ENCODE data around the gene INSIG1.

Gene INSIG1

DNA sequence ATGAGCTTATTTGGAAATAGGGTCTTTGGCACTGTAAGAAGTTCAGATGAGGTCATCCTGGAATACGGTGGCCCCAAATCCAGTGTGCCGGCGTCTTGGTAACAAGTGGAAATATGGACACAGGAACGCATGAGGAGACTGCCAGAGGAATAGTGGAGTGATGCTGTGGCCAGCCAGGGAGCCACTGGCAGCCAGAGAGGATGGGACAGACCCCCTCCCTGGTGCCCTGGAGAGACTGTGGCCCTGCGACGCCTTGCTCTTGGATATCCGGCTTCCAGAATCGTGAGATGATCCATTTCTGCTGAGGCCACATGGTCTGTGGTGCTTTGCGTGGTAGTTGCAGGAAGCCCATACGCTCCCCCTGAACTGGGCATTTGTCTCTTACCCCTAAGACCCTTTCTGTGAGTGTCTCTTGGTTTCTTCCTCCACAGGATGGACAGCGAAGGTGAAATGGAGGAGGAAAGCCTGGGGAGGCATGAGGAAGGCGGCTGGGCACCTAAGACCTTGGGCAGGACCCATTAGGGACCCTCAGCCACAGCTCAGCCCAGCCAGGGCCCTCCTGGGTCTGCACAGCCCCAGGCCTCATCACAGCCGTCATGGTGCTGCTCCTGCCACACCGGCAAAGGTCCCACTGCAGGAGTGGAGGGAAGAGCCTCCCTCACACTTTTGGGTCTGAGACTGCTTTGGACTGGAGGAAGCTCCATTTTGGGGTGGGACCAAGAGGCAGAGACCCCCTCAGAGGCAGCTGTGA is 53.6 kb downstream of the INSIG1 start:
- Histone ChIP-seq H3K9me3 (ENCODE audit: insufficient read depth, low read depth, low read length) (no peaks in the 10 kb centered on the region), H3K27ac (ENCODE audit: low read length) (no peak overlapping the region), H3K4me3 (ENCODE audit: low read length) (no peak overlapping the region), H3K9ac (ENCODE audit: low read depth, low read length) (no peak overlapping the region), H3K4me1 (ENCODE audit: insufficient read depth, low read length) (no peaks in the 10 kb centered on the region), H3K27me3 (ENCODE audit: insufficient read depth, low read length) (peaks cover 19% of the 10 kb centered on the region), H3K36me3 (ENCODE audit: insufficient read depth, low read depth, low read length) (no peaks in the 10 kb centered on the region)

DNA sequence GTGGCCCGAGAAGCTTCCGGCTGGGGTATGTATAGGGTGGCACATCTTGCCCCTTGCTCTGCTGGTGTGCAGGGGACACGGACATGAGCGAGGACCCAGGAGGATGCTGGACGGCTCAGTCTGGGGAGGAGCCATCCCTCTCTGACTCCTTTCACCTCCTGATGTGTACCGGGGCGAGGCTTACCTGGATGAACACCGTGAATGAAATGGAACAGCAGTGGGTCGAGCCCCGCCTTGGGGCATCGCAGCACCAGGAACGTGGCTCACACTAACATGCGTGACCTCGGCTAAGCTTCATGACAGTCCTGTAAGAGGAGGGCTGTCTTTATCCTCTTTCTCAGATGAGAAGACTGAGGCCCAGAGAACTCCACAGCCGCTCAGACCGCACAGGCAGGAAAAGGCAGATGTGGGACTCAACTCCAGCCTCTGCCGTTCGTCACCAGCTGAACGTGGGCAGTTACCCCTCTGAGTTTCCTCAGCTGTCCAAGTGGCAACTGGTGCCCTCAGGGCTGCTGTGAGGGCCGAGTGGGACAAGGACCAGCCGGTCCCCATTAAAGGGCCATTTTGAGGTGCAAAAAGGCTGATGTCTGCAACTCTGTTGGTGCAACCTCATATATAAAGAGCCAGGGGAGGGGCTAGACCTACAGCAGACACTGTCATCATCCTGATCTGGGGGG is 54.5 kb downstream of the INSIG1 start:
- Histone ChIP-seq H3K36me3 (ENCODE audit: insufficient read depth, low read depth, low read length) (no peaks in the 10 kb centered on the region), H3K9me3 (ENCODE audit: insufficient read depth, low read depth, low read length) (no peaks in the 10 kb centered on the region), H3K27me3 (ENCODE audit: insufficient read depth, low read length) (peaks cover 24% of the 10 kb centered on the region), H3K4me3 (ENCODE audit: low read length) (no peak overlapping the region), H3K4me1 (ENCODE audit: insufficient read depth, low read length) (no peaks in the 10 kb centered on the region), H3K27ac (ENCODE audit: low read length) (no peak overlapping the region), H3K9ac (ENCODE audit: low read depth, low read length) (no peak overlapping the region)

- no peaks in the 10 kb centered on the region for H3K9me3 ChIP-seq (ENCODE audit: insufficient read depth, low read depth, low read length)
Measured at GRCh38 chr7:155352753-155353115, 55.1 kb downstream of the INSIG1 start.

DNA sequence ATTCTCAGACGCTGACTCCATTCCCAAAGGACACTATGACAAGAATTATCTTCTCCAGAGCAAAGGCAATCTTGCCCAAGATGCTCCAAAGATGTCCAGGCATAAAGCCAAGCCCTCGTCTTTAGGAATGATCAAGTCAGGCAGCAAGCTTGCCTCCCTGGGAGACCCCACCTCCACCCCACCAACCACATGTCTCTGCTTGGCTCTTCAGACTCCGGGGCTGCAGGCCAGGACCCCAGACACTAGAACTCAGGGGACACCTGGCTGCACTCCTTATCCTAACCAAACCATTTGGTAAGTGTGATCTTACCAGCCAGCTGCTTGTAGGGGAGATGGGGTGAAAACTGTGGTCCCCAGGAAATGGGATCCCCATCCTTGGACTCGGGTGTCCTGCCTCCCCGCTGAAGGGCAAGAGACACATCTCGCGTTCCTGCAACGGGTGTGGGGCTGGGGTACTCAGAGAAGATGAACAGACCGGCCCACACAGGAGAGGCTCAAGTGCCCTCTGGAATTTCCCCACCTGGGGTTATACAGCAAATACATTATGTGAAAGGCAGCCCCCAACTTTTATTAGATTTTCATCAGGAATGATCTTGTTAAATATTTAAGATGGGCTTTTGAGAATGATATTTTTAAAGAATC is 55.7 kb downstream of the INSIG1 start:
- Histone ChIP-seq H3K9ac (ENCODE audit: low read depth, low read length) (no peak overlapping the region), H3K9me3 (ENCODE audit: insufficient read depth, low read depth, low read length) (no peaks in the 10 kb centered on the region)

More at GRCh38 chr7:155352753-155353115, 55.1 kb downstream of the INSIG1 start:
- no peak overlapping the region for H3K27ac ChIP-seq (ENCODE audit: low read length)
- H3K4me3 ChIP-seq (ENCODE audit: low read length), result no peak overlapping the region
- peaks cover 29% of the 10 kb centered on the region for H3K27me3 ChIP-seq (ENCODE audit: insufficient read depth, low read length)
- H3K9ac ChIP-seq (ENCODE audit: low read depth, low read length), result no peak overlapping the region
- no peaks in the 10 kb centered on the region for H3K36me3 ChIP-seq (ENCODE audit: insufficient read depth, low read depth, low read length)
- no peaks in the 10 kb centered on the region for H3K4me1 ChIP-seq (ENCODE audit: insufficient read depth, low read length)

DNA sequence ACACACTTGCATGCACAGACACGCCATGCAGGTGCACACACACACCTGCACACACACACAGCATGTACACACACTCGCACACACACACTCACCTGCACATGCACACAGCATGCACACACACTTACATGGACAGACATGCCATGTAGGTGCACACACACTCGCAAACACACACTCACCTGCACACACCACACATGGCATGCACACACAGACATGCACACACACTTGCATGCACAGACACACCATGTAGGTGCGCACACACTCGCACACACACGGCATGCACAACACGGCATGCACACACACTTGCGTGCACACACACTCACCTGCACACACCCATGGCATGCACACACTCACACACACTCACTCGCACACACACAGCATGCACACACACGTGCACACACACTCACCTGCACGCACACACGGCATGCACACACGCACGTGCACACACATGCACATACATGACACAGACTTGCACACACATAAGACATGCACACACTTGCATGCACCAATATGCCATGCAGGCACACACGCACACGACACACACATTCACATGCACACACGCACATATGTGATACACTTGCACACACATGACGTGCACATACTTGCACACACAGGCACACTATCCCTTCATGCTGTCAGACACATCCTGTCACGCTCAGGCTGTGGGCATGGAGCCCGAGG is 56.8 kb downstream of the INSIG1 start:
- no peak overlapping the region for H3K27ac ChIP-seq (ENCODE audit: low read length)
- H3K4me1 ChIP-seq (ENCODE audit: insufficient read depth, low read length), result no peaks in the 10 kb centered on the region; the same call in none of the 2 replicates
- no peaks in the 10 kb centered on the region for H3K36me3 ChIP-seq (ENCODE audit: insufficient read depth, low read depth, low read length)
- no peaks in the 10 kb centered on the region for H3K9me3 ChIP-seq (ENCODE audit: insufficient read depth, low read depth, low read length)
- H3K4me3 ChIP-seq (ENCODE audit: low read length), result no peak overlapping the region
- no peak overlapping the region for H3K9ac ChIP-seq (ENCODE audit: low read depth, low read length)
- H3K27me3 ChIP-seq (ENCODE audit: insufficient read depth, low read length), result peaks cover 37% of the 10 kb centered on the region

More for the DNA sequence above, 55.7 kb downstream of the INSIG1 start:
- Histone ChIP-seq H3K27ac (ENCODE audit: low read length) (no peak overlapping the region), H3K4me3 (ENCODE audit: low read length) (no peak overlapping the region), H3K36me3 (ENCODE audit: insufficient read depth, low read depth, low read length) (no peaks in the 10 kb centered on the region), H3K4me1 (ENCODE audit: insufficient read depth, low read length) (no peaks in the 10 kb centered on the region; the same call in 1 of the 2 replicates), H3K27me3 (ENCODE audit: insufficient read depth, low read length) (peaks cover 35% of the 10 kb centered on the region)

GRCh38 chr7:155355176-155355575 is 57.5 kb downstream of the INSIG1 start:
- H3K4me3 ChIP-seq (ENCODE audit: low read length), result no peak overlapping the region
- H3K36me3 ChIP-seq (ENCODE audit: insufficient read depth, low read depth, low read length), result no peaks in the 10 kb centered on the region
- no peak overlapping the region for H3K27ac ChIP-seq (ENCODE audit: low read length)
- no peaks in the 10 kb centered on the region; the same call in none of the 2 replicates for H3K4me1 ChIP-seq (ENCODE audit: insufficient read depth, low read length)
- H3K9ac ChIP-seq (ENCODE audit: low read depth, low read length), result no peak overlapping the region
- no peaks in the 10 kb centered on the region for H3K9me3 ChIP-seq (ENCODE audit: insufficient read depth, low read depth, low read length)
- peaks cover 38% of the 10 kb centered on the region for H3K27me3 ChIP-seq (ENCODE audit: insufficient read depth, low read length)

DNA sequence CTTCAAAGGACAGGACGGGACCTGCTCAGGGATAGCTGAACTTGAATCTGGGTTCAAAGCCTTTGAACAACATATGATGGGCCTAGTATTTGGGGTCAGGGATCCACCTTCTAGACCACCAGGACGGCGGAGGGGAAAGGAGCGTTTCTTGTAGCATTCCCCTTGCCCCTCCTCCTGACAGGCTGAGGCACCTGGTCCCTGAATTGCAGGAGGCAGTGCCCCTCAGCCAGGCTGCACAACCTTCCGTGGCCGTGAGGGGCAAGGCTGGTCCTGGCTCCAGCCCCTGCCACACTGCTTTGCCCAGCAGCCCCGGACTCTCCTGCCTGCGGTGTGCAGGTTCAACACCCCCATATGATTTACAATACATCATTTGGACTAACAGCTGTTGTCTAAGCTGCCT is 58.1 kb downstream of the INSIG1 start:
- no peak overlapping the region for H3K27ac ChIP-seq (ENCODE audit: low read length)
- H3K4me3 ChIP-seq (ENCODE audit: low read length), result no peak overlapping the region
- no peaks in the 10 kb centered on the region; the same call in none of the 2 replicates for H3K4me1 ChIP-seq (ENCODE audit: insufficient read depth, low read length)
- no peaks in the 10 kb centered on the region for H3K36me3 ChIP-seq (ENCODE audit: insufficient read depth, low read depth, low read length)
- no peaks in the 10 kb centered on the region for H3K9me3 ChIP-seq (ENCODE audit: insufficient read depth, low read depth, low read length)
- H3K27me3 ChIP-seq (ENCODE audit: insufficient read depth, low read length), result peaks cover 44% of the 10 kb centered on the region
- no peak overlapping the region for H3K9ac ChIP-seq (ENCODE audit: low read depth, low read length)

DNA sequence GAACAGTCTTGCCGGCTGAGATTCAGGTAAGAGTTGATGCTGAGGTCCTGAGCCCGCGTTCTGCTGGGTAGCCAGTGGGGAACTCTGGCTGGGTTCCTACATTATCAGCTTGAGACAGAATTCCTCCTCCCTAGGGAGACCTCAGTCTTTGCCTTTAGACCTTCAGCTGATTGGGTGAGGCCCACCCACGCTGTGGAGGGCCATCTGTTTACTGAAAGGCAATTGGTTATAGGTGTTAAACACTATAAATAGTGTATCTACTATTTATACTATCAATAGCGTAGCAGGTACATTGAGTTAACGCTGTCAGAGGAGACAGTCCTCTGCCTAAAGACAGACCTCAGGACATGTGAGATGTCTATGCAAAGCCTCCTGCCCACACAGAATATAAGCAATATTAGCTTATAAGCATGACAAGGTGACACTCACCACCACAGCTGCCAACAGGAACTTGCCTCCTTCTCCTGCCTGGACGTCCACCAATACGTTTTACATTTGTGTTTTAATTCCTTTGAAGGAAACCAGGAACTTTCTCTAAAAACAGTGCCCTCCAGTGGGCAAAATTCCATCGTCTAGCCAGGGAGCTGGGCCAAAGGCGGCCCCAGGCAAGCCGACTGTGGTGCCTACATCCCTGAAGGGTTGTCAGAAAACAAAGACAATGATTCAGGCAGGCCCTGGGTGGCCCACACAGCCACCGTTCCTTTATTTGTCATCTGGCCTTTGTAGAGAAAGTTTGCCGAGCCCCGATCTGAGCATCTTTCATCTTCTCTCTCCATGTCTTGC is 58.8 kb downstream of the INSIG1 start:
- no peak overlapping the region for H3K4me3 ChIP-seq (ENCODE audit: low read length)
- no peaks in the 10 kb centered on the region for H3K9me3 ChIP-seq (ENCODE audit: insufficient read depth, low read depth, low read length)
- H3K4me1 ChIP-seq (ENCODE audit: insufficient read depth, low read length), result no peaks in the 10 kb centered on the region; the same call in none of the 2 replicates
- H3K27me3 ChIP-seq (ENCODE audit: insufficient read depth, low read length), result peaks cover 52% of the 10 kb centered on the region
- H3K9ac ChIP-seq (ENCODE audit: low read depth, low read length), result no peak overlapping the region
- no peak overlapping the region for H3K27ac ChIP-seq (ENCODE audit: low read length)
- H3K36me3 ChIP-seq (ENCODE audit: insufficient read depth, low read depth, low read length), result no peaks in the 10 kb centered on the region

- H3K9me3 ChIP-seq (ENCODE audit: insufficient read depth, low read depth, low read length), result no peaks in the 10 kb centered on the region
- peaks cover 63% of the 10 kb centered on the region for H3K27me3 ChIP-seq (ENCODE audit: insufficient read depth, low read length)
- H3K27ac ChIP-seq (ENCODE audit: low read length), result no peak overlapping the region
- H3K36me3 ChIP-seq (ENCODE audit: insufficient read depth, low read depth, low read length), result no peaks in the 10 kb centered on the region
- H3K4me1 ChIP-seq (ENCODE audit: insufficient read depth, low read length), result no peaks in the 10 kb centered on the region; the same call in none of the 2 replicates
- H3K9ac ChIP-seq (ENCODE audit: low read depth, low read length), result no peak overlapping the region
- no peak overlapping the region for H3K4me3 ChIP-seq (ENCODE audit: low read length)
Measured at GRCh38 chr7:155357573-155358041, 59.9 kb downstream of the INSIG1 start.

DNA sequence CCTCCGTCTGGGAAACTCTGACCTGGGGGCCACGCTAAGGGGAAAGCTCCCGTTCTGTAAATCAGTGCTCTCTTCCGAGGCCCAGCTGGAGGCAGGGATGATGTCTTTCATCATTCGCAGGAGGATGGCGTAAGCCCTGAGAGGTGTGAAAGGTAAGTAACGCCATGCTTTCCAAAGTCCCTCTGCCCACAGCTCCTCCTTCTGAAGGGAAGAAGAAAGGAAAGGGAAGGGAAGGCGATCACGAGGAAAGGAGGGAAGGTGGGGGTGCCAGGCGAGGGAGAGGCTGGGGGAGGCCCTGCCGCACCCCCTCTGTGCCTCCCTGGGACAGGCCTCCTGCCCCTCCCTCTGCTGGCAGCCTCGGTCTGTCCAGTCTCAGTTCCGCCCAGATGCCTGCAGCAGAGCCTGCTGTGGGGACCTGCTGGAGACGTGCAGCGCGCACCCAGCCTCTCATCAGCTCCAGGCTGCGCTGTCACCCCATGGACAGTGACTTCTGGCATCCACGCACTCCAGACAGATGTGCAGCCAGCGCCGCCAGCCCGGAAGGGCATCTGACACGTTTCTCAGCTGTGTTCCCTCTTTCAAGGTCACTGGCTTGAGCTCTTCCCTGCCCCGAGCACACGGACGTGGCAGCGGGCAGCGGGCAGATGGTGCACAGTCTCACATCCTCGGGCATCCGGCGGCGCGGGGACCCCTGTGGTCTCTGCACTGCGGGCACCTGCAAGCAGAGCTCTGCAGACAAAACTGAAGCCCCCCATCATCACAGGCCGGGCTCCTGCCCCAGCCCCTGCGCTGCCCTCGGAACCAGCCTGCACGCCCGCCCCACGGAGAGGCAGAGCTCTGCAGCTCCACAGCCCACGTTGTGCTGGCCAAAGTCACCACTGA is 60.6 kb downstream of the INSIG1 start:
- H3K9me3 ChIP-seq (ENCODE audit: insufficient read depth, low read depth, low read length), result no peaks in the 10 kb centered on the region
- H3K4me3 ChIP-seq (ENCODE audit: low read length), result no peak overlapping the region
- no peak overlapping the region for H3K9ac ChIP-seq (ENCODE audit: low read depth, low read length)
- H3K27ac ChIP-seq (ENCODE audit: low read length), result no peak overlapping the region
- H3K36me3 ChIP-seq (ENCODE audit: insufficient read depth, low read depth, low read length), result no peaks in the 10 kb centered on the region
- peaks cover 70% of the 10 kb centered on the region for H3K27me3 ChIP-seq (ENCODE audit: insufficient read depth, low read length)
- no peaks in the 10 kb centered on the region; the same call in none of the 2 replicates for H3K4me1 ChIP-seq (ENCODE audit: insufficient read depth, low read length)

Data from iPS-20b (cell line).